GM19397 (cell line): ENCODE results near the gene PRSS33.

Experiments
- ATAC-seq: cut with Tn5 transposase; IDR thresholded peaks from one replicate; pipeline ENCODE4 v1.9.1; 2021; ENCODE audit warnings: mild to moderate bottlenecking, moderate library complexity; ENCODE audit not compliant: unreplicated experiment

PRSS33 gene

GRCh38 chr16:2745116-2745890 is 42.1 kb downstream of the PRSS33 start:
- ATAC-seq = no peak

DNA sequence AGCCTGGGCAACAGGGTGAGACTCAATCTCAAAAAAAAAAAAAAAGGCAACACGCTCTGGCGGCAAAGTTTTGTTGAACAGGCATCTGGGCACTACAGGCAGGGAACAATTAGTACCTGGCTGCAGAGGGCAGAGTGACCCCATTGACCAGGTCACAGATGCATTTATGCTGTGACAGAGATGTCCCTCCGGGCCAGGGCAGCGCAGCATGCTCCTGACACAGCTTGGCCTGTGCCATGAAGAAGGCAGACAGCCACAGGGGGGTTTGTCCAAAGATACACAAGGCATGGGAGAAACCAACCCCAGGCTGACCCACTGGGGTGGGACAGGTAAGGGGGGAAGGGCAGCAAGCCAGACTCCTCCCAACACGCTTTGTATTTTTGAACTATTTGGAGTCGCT is 42.6 kb downstream of the PRSS33 start:
- ATAC-seq = no peak

DNA sequence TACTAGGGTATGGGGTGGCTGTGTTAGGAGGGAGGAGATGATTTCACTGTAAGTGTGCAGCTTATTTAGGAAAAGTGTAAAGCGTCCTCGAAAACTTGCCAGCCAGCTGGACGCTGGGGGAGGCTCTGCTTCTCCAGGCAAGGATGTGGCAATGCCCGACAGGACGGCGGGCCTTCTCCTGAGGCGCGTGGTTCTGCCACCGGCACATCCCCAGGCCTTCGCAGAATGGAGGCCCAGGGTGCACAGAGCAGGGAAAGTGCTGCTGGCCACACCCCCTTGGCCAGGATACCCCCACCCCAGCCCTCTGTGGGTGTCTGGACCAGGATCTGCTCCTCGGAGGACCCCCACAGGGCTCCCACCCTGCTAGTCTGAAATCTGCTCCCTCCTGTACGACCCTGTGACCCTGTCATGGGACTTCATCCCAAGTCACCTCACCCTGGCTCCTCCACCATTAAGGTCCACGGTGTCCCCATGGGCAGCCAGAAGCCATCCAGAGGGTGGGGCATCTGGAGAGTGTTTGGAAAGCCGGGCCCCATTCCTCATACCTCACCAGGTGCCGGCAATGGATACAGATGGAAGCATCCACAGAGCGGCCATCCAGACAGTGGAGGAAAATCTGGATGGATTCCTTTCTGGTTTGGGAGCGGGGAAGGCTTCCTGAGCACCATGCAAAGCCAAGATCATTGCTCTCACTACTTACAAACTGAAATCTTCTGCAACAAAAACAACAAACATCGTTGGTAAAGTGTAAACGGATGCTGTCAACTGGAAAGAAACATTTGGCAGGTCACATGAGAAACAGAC is 44.2 kb downstream of the PRSS33 start:
- ATAC-seq = no peak

GRCh38 chr16:2742323-2743006 is 44.9 kb downstream of the PRSS33 start:
- no peak for ATAC-seq

GRCh38 chr16:2741168-2741567 is 46.2 kb downstream of the PRSS33 start:
- ATAC-seq = no peak

DNA sequence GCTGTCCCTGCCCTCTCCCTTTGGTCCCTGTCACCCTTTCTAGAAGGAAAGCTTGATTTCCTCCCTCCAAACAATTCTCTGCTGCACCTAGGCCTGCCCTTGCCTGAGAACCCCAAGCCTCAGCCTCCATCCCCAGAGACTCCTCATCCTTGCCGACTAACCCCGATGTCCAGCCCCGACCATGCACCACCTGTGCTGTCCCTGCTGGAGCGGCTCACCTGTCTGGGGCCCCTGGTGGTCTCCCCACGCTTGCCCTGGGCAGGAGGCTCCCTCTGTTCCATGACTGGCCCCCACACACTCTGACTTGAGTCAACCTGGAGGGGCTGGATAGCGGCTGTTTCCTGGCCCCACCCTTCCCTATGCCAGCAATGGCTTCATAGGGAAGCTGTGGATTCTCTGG is 46.9 kb downstream of the PRSS33 start:
- no peak for ATAC-seq

GRCh38 chr16:2739625-2740430 is 47.5 kb downstream of the PRSS33 start:
- ATAC-seq = no peak

DNA sequence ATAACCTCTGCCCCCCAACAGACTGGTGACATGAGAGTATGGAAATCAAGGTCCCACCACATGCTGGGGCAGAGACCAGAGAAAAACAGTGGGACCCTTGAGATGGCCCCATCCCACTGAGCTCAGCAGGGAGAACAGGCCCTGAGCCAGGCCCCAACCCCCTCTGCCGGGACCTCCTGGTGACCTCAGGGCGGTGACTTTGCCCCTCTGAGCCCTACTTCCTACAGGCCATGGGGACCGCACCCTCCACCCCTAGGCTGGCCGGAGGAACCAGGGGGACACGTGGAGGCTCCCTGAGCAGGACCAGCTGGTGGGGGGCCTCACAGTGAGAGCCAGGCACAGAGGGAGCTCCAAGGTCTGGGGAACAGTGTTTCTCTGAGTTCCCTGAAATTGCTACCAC is 48.7 kb downstream of the PRSS33 start:
- no peak for ATAC-seq

DNA sequence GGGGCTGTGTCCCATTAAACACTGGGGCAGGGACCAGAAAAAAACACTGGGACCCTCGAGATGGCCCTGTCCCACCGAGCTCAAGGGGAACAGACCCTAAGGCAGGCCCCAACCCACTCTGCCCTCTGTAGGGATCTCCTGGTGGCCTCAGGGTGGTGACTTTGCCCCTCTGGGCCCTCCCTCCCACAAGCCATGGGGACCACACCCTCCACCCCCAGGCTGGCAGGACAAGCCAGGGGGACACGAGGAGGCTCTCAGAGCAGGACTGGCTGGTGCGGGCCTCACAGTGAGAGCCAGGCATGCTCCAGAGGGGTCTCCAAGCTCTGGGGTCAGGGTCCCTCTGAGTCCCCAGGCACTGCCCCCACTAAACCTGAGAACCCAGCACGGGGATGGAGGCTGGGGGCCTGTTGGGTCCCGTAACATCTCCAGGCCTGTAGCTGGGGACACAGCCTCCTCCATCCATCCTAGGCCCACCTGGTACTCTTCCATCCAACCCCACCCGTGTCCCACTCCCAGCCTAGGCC is 49.4 kb downstream of the PRSS33 start:
- ATAC-seq = no peak

GRCh38 chr16:2737238-2737605 is 50.1 kb downstream of the PRSS33 start:
- ATAC-seq = no peak

DNA sequence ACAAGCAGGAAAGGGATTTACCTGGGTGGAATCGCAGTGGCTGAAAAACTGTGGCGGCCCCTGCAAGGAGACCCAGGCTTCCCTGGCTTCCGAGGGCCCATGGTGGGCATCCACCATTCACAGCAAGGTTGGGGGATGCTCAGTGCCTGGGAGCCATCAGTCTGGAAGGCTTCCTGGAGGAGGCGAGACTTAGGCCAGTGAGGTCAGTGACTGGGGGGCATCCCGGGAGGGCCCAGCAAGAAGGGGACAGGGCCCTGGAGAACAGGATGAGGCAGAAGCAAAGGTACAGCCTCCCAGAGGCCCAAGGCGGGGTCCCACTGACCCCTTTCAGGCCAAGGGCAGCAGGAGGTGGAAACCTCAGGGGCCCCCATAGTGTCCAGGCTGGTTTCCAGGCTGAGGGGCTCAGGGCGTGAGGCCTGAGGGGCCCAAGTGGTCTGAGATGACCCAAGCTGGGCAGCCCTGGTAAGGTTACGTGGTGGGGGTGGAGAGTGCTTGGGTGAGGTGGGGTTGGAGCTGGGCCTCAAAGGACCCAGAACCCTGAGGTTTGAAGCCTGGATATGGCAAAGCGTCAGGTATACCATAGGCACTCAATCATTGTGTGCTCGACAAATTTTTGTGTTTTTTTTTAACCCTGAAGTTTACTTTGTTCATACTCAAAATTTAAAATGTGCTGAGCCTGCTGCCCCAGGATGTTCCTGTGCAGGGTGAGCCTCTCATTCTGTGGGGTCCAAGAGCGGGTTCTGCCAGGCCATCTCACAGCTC is 50.7 kb downstream of the PRSS33 start:
- ATAC-seq = no peak

GRCh38 chr16:2734844-2735515 is 52.4 kb downstream of the PRSS33 start:
- ATAC-seq = no peak
